NCI-H2196 (cell line): Measurements from ENCODE around the gene CCDC167.
"Not testable (repeated sequence)": the region's sequence is repeated elsewhere in the genome, so short reads cannot be mapped to it uniquely, and the experiment has no call there.

Source experiments
- DNase-seq: peaks from one replicate; lab custom pipeline; 2025; ENCODE audit not compliant: unreplicated experiment; lab: John Stamatoyannopoulos, UW

The CCDC167 gene

DNA sequence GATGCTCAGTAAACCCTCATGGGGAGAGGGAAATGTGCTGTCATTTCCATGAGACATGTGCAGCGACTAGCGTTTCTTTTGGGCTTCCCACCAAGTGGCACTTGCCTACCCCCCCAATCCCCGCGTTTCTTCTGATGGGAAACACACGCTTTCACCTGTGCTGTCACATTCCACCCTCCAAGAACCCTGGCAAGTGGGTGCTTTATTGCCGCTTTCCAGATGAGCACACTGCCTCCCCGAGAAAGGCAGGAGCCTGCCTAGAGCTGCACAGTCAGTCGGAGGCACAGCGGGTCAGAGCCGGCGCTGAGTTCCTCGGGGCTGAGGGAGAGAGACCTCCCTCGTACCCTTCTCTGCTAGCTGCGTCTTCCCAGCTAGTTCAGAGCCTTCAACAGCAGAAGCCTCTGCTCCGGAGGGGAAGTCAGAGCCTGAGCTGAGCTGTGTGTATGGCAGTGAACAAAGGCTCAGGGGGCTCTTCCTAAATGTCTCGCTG lies 12.3 kb upstream of the CCDC167 start:
- DNase-seq, result no peak

GRCh38 chr6:37511201-37511600 lies 11.5 kb upstream of the CCDC167 start:
- DNase-seq, result no peak

GRCh38 chr6:37507690-37508421 lies 8.2 kb upstream of the CCDC167 start:
- no peak for DNase-seq

GRCh38 chr6:37507077-37507476 lies 7.4 kb upstream of the CCDC167 start:
- no peak for DNase-seq

DNA sequence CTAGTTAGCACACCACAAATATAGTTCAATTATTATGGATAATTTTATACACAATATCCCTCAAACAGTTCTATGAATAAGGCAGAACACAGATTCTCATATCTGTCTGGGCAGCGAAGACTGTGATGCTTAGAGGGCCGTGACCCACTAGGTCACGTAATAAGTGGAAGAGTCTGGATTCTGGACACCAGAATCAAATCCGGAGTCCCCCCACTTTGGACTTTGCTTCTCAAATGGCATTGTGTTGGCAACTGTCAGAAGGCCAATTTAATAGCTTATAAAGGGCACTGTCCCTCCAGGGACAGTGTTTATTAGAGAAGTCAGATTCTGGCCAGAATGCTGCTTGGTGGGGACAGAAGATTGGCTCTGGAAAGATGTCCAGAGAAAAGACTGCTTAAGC lies 6.8 kb upstream of the CCDC167 start:
- DNase-seq, result no peak

- DNase-seq, result no peak
Observed at GRCh38 chr6:37504024-37504423, 4.3 kb upstream of the CCDC167 start.

DNA sequence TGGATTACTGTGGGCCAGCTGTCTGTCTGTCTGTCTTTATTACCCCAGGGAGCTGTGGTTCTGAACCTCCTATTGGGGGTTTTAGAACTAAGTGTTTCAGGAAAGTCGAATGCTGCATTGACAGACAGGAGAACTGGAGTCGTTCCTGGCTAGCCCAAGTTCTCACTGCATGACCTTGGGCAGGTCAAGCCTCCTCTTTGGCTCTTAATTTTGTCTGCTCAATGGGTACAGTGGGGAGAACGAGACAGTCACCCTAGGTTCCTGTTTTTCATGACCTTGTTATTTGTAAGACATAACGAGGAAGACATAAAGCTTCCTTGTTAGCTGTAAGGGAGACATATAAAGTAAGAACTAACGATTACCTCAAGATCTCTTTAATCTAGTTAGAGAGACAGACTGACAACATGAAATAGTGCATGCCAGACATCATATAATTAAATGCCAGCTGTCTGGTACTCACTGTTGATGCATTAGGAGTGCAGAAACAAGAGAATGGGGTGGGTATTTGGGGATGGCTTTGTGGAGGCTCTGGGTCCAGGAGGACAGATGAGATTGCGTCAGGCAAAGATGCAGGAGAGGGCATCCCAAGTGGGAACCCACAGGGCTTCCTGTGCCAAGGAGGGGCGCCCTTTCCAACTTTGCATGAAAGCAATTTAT lies 3.7 kb upstream of the CCDC167 start:
- DNase-seq, result no peak

- no peak for DNase-seq
Observed at GRCh38 chr6:37502703-37503291, 3.1 kb upstream of the CCDC167 start.

GRCh38 chr6:37501632-37502491 lies 2.2 kb upstream of the CCDC167 start:
- no peak for DNase-seq

DNA sequence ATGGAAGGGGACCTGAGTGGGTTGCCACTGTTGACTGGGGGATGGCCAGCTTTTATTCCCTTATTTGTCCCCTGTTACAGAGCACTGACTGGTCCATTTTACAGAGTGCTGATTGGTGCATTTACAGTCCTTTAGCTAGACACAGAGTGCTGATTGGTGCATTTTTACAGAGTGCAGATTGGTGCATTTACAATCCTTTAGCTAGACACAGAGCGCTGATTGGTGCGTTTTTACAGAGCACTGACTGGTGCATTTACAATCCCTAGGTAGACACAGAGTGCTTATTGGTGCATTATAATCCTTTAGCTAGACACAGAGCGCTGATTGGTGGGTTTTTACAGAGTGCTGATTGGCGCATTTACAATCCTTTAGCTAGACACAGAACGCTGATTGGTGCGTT lies 1.2 kb upstream of the CCDC167 start:
- DNase-seq, result not testable (repeated sequence)

GRCh38 chr6:37500294-37500608 lies 558 bp upstream of the CCDC167 start:
- no peak for DNase-seq

- no peak for DNase-seq
Observed at GRCh38 chr6:37496951-37497885, 2.5 kb downstream of the CCDC167 start.

DNA sequence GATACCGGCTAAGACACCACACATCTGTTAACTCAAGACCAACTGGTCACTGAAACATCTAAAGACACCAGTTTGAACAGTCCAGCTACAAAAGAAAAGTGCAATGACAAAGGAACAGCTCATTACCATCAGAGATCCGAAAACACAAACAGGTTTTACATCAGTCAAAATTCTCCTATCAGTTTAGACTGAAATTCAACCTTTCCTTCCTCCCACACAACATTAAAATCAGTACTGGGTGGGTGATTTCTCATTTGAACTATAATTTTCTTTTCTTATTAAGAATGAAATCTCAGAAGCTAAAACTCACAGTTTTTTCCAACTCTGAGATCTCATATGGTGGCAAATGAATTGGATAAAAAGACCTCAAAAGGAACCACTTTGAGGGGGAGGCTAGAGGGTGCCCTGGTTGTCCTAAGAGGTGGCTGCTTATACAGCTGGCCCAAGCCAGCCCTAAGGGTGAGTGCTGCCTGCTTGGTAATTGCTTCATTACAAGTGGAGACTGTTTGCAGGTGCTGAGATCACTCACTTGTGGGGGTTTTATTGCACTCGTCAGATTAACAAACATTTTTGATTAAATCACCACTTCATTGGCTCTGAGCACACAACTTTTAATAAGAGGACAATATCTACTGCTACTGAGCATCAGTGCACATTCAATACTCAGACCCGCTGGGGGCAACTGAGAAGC lies 4.3 kb downstream of the CCDC167 start:
- DNase-seq, result peak; percentile 32

DNA sequence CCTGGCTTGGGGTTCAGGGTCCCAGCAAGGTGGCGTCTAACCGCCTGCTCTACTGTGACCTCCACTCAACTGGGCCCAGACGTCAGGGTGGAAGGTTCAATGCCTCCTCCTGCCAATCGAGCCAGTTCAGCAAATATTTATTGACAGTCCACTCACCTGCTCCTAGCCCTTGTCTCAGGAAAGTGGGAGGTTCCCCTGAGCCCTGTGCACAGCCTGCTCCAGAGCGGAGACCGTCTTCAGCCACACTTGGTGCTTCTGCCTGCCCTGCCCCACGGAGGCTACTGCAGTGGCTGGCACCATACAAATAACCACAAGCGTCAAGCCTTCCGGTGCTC lies 6.1 kb downstream of the CCDC167 start:
- DNase-seq, result peak; percentile 59

DNA sequence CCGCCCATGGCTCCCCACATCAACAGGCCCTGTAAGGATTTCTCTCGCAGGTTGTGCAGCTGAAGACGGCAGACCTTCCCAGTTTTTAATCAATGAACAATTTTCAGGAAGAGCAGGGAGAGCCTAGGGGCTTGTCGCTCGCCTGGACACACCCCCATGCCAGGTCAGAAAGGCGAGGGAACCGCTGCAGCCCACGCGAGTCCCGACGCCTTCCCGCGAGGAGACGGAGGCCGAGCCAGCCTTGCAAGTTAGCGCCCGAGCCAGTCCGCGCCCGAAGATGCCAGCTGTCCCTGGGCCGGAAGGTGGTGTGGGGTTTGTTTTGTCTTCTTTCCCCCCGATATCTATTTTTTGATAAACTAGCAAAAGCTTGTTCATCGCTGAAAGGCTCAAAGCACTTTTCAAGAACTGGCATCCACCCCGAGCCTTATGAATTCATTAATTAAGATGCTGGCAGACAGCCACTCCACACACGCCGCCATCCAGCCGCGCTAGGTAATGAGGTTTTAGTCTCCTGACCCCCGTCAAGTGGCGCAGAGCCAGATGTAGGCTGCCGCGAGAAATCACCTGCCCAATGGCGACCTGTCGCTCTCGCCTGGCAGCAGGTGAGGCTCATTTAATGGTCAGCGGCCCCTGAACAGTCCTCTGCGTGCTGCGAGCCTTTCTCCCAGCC lies 6.6 kb downstream of the CCDC167 start:
- DNase-seq, result peak; percentile 74

- no peak for DNase-seq
Observed at GRCh38 chr6:37492236-37492972, 7.3 kb downstream of the CCDC167 start.

GRCh38 chr6:37491830-37492208 lies 7.9 kb downstream of the CCDC167 start:
- DNase-seq, result no peak

GRCh38 chr6:37491171-37491829 lies 8.4 kb downstream of the CCDC167 start:
- no peak for DNase-seq
